HEK293T (cell line): ENCODE results near the gene FHL3.

Source experiments
- CTCF ChIA-PET: fragments of 350-600 bp; formaldehyde crosslinking; extraction: SDS; loops from one replicate; lab custom pipeline; 2021; ENCODE audit warnings: antibody characterized with exemption, inconsistent platforms; lab: Yijun Ruan, JAX
- POLR2A ChIA-PET: fragments of 350-600 bp; formaldehyde crosslinking; extraction: SDS; loops from one replicate; lab custom pipeline; 2020; ENCODE audit warnings: antibody characterized with exemption, inconsistent platforms; lab: Yijun Ruan, JAX
- DNase-seq: peaks from one replicate; pipeline ENCODE4 v3.0.0; 2012; ENCODE audit warnings: mixed read lengths; ENCODE audit errors: extremely low spot score
- ARNT ChIP-seq: fragments of 450-650 bp; IDR thresholded peaks from 2 replicates; pipeline ENCODE4 v1.6.1; 2017; ENCODE audit warnings: mild to moderate bottlenecking
- BHLHE40 ChIP-seq: fragments of 450-650 bp; IDR thresholded peaks from 2 replicates; pipeline ENCODE4 v1.6.1; 2016; ENCODE audit warnings: mild to moderate bottlenecking, moderate library complexity, borderline replicate concordance
- CTBP1 ChIP-seq: fragments of 450-650 bp; IDR thresholded peaks from 2 replicates; pipeline ENCODE4 v1.6.1; 2016; ENCODE audit warnings: borderline replicate concordance
- ELF4 ChIP-seq: fragments of 450-650 bp; IDR thresholded peaks from 2 replicates; pipeline ENCODE4 v1.6.1; 2017; ENCODE audit warnings: antibody characterized with exemption
- FOXA1 ChIP-seq: fragments of 450-650 bp; IDR thresholded peaks from 2 replicates; pipeline ENCODE4 v1.6.1; 2016; ENCODE audit warnings: mild to moderate bottlenecking
- FOXK2 ChIP-seq: fragments of 450-650 bp; IDR thresholded peaks from 2 replicates; pipeline ENCODE4 v1.6.1; 2016; ENCODE audit warnings: mild to moderate bottlenecking
- FOXM1 ChIP-seq: fragments of 450-650 bp; IDR thresholded peaks from 2 replicates; pipeline ENCODE4 v1.6.1; 2017; ENCODE audit warnings: mild to moderate bottlenecking, borderline replicate concordance
- HDGF ChIP-seq: fragments of 450-650 bp; IDR thresholded peaks from 2 replicates; pipeline ENCODE4 v1.6.1; 2017; ENCODE audit warnings: antibody characterized with exemption, borderline replicate concordance
- L3MBTL2 ChIP-seq: fragments of 450-650 bp; conservative IDR thresholded peaks from 2 replicates; pipeline ENCODE4 v1.6.1; 2016; ENCODE audit warnings: mild to moderate bottlenecking
- LEF1 ChIP-seq: fragments of 450-650 bp; IDR thresholded peaks from 2 replicates; pipeline ENCODE4 v1.6.1; 2017; ENCODE audit warnings: mild to moderate bottlenecking, borderline replicate concordance
- NFRKB ChIP-seq: fragments of 450-650 bp; IDR thresholded peaks from 2 replicates; pipeline ENCODE4 v1.6.1; 2016; ENCODE audit warnings: mild to moderate bottlenecking, moderate library complexity
- PKNOX1 ChIP-seq: fragments of 450-650 bp; IDR thresholded peaks from 2 replicates; pipeline ENCODE4 v1.6.1; 2016
- SP1 ChIP-seq: fragments of 450-650 bp; IDR thresholded peaks from 2 replicates; pipeline ENCODE4 v1.6.1; 2017
- SUZ12 ChIP-seq: fragments of 450-650 bp; IDR thresholded peaks from 2 replicates; pipeline ENCODE4 v1.6.1; 2016; ENCODE audit warnings: mild to moderate bottlenecking
- TARDBP ChIP-seq: fragments of 450-650 bp; IDR thresholded peaks from 2 replicates; pipeline ENCODE4 v1.6.1; 2016
- ZNF384 ChIP-seq: fragments of 450-650 bp; IDR thresholded peaks from 2 replicates; pipeline ENCODE4 v1.6.1; 2016

FHL3 gene

GRCh38 chr1:38006008-38006828, 904 bp upstream of the FHL3 start:
- no peak for DNase-seq
- ChIA-PET POLR2A (no interaction called here), CTCF (no interaction called here)
- TF ChIP-seq FOXA1: no peak

DNA sequence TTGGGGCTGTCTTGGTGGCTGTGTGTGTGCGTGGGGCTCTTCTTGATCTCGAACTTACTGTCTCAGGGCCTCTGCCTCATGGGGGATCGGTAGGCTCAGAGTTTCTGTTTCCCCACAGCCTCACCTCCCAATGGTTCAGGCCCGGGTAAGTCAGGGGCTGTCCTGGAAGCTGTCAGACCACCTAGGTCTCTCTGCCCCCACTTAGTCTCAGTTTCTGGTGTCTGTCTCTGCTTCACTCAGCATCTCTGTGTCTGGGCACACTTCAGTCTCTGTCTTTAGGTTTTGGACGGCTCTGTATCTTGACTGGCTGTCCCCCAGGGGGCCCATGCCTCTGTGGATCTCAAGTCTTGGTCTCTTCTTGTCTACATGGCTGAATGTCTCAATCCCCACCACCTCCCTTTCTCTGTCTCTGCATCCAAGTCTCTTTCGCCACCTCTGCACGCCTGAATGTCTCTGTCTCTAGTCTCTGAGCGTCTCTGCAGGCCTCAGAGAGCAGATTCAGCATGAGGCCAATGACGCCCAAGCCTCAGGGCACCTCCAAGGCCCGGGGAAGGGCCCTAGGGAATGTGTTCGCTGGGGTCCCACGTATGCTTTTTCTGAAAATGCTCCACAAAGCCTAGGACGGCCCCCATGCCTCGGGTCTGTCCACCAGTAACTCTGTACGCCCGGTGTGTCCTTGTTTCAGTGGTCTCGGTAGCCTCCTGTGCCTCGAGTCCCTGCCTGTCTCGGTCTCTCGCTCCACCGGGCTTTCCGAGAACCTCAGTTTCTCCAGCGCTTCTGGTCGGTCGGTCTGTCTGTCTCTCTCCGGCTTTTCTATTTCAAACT, 818 bp downstream of the FHL3 start:
- no peak for DNase-seq
- no peak for TF ChIP-seq FOXA1
- no peak for TF ChIP-seq SUZ12
- TF ChIP-seq LEF1: no peak
- no peak for TF ChIP-seq FOXK2
- no peak for TF ChIP-seq ZNF384
- TF ChIP-seq L3MBTL2: 0 out of 2 replicates have a peak, but pooled peaks have one; percentile 32
- POLR2A ChIA-PET: interaction anchor here (1.3 to 5.2 kb wide), 2 partner anchors 6 to 14 kb away, joined by 5 to 35 read pairs; partner anchors contain the start of genes SF3A3 and UTP11
- CTCF ChIA-PET: interaction anchor here (1.1 kb wide), 1 partner anchor 13 kb away, joined by 3 read pairs; no protein-coding TSS in a partner anchor

DNA sequence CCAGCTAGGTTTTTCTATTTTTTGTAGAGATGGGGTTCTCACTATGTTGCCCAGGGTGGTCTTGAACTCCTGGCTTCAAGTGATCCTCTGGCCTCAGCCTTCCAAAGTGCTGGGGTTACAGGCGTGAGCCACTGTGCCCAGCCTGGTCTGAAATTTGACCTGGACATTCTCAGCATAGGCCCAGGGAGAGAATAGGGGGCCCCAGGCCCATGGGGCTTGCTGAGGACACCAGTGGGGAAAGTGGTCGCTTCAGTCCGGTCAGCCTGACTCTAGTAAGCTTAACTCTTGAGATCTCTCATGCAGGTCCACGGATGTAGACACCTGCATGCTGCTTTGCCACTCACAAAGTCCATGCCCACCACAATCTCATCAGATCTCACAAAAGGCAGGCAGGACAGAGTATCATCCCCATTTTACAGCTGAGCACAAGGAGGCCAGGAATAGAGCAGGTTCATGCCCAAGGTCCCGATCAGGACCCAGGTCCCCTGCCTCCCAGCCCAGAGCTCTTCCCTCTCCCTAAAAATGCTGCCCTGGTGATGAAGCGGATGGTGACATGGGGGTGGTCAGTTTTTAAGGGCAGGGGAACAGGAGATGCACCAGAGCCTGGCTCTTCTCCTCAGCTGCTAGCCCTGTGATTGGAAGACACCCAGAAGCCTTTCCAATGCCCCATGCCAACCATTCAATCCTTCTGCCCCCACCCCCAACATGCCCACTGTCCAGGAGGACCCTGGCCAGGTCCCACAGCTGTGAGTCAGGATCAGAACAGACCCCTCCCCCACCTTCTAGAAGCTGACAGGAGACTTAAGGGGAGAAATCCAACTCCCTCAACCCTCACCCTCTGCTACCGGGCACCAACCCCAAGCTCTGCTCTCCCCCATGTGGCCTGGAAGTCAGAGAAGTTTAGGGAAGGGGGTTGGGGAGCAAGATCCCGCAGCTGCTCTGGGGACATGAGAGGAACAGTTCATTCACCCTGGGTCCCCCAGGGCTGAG, 1.8 kb downstream of the FHL3 start:
- POLR2A ChIA-PET: interaction anchor here (1.3 to 5.2 kb wide), 2 partner anchors 7 to 13 kb away, joined by 5 to 35 read pairs; partner anchors contain the start of genes SF3A3 and UTP11
- TF ChIP-seq FOXA1 (no peak), L3MBTL2 (no peak), LEF1 (no peak), CTBP1 (no peak), FOXM1 (no peak), HDGF (no peak), FOXK2 (no peak)
- CTCF ChIA-PET: interaction anchor here (1.1 kb wide), 1 partner anchor 12 kb away, joined by 3 read pairs; no protein-coding TSS in a partner anchor
- DNase-seq: no peak

DNA sequence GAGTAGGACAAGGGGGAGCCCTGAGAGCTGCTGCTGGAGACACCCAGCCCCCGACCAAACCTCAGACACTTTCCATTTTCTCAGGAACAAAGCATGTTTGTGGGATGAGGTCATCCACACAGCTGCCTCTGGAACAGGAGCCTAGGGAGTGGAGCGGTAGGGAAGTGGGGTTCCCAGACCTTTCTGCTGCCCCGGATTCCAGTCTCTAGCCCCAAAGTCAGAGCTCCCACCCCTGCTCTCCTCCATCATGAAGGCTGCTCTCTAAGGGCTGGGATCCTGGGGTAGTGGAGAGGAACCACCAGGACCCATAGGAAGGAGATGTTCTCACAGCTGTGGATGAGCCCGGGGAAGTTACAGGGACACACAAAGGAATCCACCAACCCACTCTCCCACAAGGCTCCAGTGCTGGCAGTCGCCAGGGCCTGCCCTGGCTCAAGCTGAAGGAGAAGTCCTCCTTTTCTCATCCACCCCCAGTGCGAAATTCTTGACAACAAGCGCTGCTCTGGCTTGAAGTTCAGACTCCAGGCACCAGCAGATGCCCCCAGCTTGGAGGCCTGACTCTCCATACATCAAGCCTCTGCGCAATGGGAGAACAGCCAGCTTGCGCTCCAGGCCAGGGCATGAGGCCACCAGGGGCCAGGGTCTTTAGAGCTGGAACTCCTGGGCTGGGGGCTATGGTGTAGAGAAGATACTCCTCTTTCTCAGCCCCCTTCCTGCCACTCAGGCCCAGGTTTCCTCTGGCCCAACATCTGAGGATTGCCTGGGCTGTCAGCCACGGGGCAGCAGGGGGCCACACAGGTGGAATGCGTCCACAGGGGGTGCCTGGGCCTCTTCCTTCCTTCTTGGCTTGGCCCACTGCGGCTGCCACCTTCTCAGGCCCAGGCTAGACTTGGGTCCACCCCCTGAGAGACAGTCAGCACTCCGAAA, 4.5 kb downstream of the FHL3 start:
- no peak for DNase-seq
- POLR2A ChIA-PET: interaction anchor here (3.5 to 5.2 kb wide), 2 partner anchors 10 to 11 kb away, joined by 21 to 35 read pairs; partner anchors contain the start of genes SF3A3 and UTP11
- no peak for TF ChIP-seq ARNT
- TF ChIP-seq FOXA1: no peak
- CTCF ChIA-PET: interaction anchor here (1.3 kb wide), 2 partner anchors 10 to 71 kb away, joined by 4 read pairs; no protein-coding TSS in a partner anchor

DNA sequence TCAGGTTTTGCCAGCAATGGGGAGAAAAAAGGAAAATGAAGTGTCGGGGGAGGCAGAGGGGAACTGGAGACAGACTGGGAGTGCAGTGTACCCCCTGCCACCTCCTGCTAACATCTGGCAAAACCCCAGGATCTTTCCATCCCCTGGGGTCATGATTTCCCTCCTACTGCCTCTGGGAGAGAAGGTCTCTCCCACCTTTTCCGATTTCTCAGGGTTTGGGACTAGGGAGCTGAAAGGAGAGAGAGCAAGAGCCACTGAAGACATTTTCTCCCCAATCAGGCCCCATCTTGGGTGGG, 5.1 kb downstream of the FHL3 start:
- CTCF ChIA-PET: interaction anchor here (1.3 kb wide), 2 partner anchors 10 to 71 kb away, joined by 4 read pairs; no protein-coding TSS in a partner anchor
- TF ChIP-seq CTBP1 (no peak), FOXA1 (no peak), SUZ12 (no peak), LEF1 (no peak), ELF4 (no peak), TARDBP (no peak), L3MBTL2 (no peak), SP1 (no peak), PKNOX1 (no peak), NFRKB (no peak), ZNF384 (no peak), FOXK2 (no peak), ARNT (no peak), HDGF (no peak), FOXM1 (no peak), BHLHE40 (no peak)
- DNase-seq: no peak
- POLR2A ChIA-PET: interaction anchor here (3.5 to 5.2 kb wide), 2 partner anchors 10 to 11 kb away, joined by 21 to 35 read pairs; partner anchors contain the start of genes SF3A3 and UTP11
